T-helper 1 cell treated with Interleukin-12 subunit alpha and Interleukin-12 subunit beta and Interleukin-4 antibody, amounts not matched to agents 30 ng/mL and 1 ng/mL, for 36 hours (primary cell): ENCODE data around the gene NECAB2. TPM values are rescaled to one million over a fixed set of nuclear protein-coding genes. Genes with fewer than 3 reads are reported as not detected.

Source experiments
- intact Hi-C: fragments of 100-400 bp; cut with micrococcal nuclease; formaldehyde crosslinking; loops from one replicate; pipeline ENCODE4 v1.15.1; 2024
- total RNA-seq: library from RNA; stranded (reverse); gene quantifications from 2 replicates; pipeline ENCODE4 v1.2.3, GENCODE V29; 2022

The NECAB2 gene
- total RNA-seq, 1 donor from 2014 or later, result not detected

GRCh38 chr16:83965444-83966152 is 2.4 kb upstream of the NECAB2 start:
- intact Hi-C loops, result no loop called here

DNA sequence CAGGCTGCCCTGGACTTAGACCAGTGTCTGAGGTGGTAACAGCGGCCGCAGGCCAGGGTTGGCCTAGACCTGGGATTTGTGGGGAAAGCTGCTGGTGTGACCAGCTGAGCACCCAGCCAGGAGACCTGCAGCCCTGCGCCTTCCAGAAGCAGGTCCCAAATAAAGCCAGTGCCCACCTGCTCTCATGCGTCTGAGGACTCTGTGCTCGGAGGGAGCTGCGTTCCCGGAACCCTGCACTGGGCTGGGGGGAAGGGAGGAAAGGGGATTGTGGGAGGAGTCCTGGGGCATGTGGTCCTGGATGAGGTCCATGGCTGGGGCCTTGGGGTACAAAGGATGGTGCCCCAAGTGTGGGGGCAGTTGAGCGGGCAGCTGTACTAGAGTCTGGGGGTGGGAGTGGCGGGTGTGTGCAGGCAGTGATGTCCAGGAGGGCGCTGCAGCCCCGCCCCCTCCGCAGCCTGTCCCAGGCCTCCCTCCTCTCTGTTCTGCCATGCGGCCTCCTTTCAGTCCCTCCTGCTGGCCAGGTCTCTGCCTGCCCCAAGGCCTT is 1.8 kb upstream of the NECAB2 start:
- intact Hi-C loops, result no loop called here

DNA sequence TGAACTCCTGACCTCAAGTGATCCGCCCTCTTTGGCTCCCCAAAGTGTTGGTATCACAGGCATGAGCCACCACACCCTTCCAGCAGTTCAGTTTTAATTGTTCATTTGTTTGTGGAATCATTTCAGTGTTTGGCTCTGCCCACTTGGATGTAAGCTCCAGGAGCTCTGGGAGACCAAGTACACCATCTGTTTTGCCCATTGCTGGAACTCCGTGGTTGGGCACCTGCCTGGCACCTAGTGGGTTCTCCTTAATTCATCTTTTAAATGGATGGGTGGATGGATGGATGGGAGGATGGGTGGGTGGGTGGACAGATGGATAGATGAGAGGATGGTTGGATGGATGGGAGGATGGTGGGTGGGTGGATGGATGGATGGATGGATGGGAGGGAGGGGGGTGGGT is 953 bp upstream of the NECAB2 start:
- intact Hi-C loops, result no loop called here

DNA sequence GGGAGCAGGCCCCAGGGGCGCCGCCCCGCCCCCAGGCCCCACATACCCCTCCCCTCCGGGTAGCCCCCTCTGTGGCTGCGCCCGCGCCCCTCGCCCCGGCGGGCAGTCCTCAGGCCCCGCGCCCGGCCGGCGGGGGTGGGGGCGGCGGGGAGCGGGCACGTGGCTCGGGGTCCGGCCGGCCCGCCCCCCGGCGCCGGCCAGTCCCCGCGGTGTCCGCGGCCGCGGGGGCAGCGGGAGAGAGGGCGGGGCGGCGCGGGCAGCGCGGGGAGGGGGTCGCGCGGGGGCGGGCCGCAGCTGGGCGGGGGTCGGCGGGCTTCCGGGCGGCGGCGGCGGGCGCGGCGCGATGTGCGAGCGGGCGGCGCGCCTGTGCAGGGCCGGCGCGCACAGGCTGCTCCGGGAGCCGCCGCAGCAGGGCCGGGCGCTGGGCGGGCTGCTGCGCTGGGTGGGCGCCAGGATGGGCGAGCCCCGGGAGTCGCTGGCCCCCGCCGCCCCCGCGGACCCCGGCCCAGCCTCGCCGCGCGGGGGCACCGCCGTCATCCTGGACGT is 335 bp downstream of the NECAB2 start:
- intact Hi-C loops, result no loop called here

- intact Hi-C loops, result no loop called here
These were observed 1.0 kb downstream of the NECAB2 start for GRCh38 chr16:83968891-83969649.

- intact Hi-C loops, result no loop called here
These were observed 1.9 kb downstream of the NECAB2 start for GRCh38 chr16:83969771-83970429.

DNA sequence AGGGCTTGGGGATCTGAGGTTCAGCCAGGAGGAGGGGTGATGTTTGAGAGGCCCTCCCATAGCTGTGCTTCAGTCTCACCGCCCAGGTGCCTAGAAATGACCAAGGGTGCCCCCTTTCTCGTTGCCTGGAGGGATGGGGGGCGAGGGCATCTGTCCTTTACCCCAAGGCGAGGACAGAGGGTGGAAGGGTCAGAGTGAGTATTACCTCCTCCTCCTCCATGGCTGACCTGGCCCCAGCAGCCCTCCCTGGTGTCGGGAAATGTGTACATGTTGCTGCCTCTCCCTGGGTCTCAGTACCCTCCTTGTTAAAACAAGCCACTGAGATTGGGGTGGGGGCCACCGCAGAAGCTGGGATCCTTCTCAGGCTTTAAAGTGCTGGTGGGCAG is 2.4 kb downstream of the NECAB2 start:
- intact Hi-C loops, result no loop called here

DNA sequence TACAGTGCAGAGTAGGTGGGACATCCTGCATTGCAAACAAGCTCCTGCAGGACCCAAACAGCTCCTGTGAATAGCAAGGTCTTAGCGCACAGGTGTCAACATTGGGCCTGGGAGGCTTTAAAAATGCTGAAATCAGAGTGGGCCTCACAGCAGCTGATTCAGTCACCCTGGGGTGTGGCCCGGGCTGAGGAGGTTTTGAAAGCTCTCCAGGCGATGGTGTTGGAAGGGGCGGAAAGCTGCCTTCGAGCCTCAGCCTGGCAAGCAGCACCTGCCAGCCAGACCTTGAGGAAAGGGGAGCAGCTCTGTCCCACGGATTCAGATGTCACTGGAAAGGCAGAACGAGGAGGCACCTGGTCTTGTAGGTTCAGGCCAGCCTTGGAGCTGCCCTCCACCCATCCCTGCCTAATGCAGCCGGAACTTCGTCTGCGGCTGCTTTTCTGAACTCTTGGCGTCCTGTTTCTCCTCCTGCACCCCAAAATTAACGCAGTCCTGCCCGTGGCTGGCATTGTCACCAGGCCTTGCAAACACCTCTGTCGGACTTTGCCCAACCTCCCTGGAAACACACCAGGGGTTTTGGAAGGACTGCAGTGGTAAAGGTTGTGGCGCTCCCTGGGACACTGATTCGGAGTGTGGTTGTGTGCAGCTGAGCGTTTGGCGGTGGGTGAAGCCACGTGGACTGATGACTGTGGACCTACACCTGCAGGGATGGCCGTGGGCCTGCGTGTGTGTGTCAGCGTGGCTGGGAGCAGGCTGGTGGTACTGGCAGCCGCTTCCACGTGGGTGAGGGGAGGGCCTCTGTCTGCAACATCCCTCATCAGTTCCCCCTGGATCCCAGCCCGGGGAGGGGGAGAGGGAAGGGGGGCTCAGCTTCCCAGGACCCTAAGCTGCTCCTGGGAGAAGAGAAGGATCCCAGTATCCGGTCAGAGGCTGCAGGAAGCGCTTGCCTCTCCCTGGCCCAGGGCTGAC is 3.4 kb downstream of the NECAB2 start:
- intact Hi-C loops, result no loop called here

DNA sequence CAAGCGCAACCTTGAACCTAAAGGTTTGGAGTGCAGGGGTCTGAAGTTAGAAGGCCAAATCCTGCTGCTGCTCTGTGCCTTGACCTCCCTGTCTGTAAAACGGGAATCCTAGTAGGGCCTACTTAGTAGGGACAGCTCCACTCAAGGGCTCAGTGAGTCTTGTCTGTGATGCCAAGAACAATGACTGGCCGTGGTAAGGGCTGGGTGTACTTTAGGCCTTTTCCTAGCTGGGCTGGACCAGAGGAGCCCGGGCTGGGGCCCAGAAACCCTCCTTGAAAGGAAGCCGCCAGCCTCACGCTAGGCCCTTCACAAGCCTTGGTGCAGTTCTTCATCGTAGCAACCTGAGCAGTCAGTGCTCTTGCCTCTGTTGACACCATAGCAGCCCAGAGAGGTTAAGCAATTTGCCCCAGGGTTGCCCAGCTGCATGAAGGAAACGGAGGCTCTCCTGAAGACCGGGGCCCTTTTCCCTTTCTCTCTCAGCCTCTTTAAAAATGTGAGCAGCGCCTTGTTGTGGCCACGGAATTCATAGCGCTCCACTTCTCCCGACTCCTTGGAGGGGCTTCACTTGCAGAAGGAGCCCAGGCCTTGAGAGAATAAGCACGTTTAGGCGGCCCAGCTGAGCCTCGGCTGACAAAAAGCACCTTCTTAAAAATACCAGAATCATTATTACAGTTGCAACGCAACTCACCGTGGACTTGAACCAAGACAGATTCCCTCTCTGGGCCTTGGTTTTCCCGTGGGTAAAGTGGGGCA is 4.4 kb downstream of the NECAB2 start:
- intact Hi-C loops, result no loop called here

DNA sequence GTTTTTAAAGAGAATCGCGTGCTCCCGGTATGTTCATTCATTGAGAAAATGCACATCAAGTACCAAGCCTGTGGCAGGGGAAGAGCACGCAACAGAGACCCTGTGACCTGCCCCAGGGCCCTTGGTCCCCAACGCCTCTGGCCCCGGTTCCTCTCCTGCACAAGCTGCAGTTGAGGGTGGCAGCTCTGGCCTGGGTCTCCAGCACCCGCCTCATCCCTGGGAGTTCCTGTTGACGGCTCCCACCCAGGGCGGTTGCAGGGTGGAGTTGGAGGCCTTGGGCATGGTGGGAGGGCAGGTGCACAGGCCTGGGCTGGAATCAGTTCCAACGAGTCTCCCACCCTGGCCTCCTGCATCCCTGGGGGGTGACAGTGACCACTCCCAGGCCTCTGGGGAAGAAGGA is 5.0 kb downstream of the NECAB2 start:
- intact Hi-C loops, result no loop called here

- intact Hi-C loops, result no loop called here
These were observed 5.7 kb downstream of the NECAB2 start for GRCh38 chr16:83973581-83974385.

DNA sequence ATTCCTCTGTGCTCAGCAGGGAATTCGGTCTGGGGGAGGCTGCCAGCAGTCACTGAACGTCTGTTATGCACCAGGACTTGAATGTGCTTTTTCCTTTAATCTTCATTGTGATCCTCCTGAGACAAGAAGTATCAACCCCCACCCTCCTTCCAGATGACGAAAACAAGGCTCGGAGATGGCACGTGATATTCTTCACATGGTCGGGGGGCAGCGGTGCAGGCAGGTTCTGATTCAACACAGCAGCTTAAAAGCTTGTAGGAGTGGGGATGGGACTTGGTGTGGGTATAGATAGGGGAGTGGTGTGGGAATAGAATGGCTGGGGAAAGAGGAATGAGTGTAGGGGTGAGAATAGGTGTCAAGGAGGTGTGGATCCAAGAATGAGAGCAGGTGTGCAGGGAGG is 6.4 kb downstream of the NECAB2 start:
- intact Hi-C loops, result no loop called here

DNA sequence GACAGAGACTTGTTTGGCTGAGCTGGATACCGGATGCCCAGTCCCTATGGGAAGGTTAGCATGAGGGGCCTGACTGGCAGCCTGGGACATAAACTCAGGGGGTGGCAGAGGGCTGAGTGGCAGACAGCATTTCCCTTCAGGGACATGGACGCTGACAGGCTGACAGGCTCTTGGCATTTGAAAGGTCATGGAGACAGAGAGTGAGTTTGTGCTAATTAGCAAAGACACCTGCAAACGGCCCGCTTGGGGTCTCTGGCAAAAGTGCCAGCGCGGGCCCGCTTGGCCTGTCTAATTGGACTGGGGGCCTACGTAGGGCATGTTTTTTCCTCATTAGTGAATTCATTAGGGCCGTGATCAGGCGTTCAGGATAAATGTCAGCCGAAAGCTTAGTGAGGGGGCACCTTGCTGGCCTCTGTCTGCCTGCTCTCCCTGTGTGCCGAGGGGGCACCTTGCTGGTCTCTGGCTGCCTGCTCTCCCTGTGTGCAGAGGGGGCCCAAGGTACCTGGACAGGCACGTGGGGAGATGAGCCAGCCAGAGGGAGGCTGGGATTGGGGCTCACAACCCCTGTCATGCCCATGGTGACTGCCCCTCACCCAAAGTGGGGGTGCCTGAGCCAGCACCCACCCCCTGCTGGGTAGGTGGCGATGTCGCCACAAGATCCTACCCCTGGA is 7.7 kb downstream of the NECAB2 start:
- intact Hi-C loops, result no loop called here

DNA sequence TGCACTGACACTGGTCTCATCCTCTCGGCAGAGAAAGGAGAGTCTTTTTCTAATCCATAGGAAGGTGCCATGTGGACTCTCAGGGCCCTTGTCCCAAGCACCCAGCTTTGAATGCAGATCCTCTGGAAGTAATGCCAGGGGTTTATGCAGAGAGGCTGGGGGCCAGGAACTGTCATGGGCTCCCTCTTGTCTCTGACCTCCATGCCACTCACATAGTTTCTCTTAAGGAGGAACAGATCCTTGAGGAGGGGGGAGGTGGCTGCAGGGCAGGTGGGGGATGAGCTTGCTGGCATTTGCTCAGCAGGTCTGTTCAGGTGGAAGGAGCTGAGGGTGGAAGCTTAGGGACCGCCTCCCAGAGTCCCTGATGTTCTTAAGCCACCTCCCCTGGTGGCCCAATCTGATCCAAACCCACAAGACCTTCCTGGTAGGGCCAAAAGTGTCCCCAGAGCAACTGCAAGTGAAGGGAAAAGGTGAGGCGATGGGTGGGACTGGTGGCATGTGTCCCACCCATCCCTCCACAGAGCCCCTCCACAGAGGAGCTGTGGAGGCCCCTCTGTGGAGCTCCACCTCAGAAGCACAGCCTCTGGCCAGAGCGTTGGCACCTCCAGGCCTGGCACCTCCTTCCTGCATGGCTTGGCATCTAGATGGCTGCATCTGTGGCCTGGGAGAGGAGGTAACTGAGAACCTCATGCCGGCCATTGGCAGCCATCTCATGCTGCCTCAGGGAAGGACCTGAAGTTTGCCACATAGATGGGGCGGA is 9.2 kb downstream of the NECAB2 start:
- intact Hi-C loops, result no loop called here

- intact Hi-C loops, result no loop called here
These were observed 10.4 kb downstream of the NECAB2 start for GRCh38 chr16:83978401-83978904.

DNA sequence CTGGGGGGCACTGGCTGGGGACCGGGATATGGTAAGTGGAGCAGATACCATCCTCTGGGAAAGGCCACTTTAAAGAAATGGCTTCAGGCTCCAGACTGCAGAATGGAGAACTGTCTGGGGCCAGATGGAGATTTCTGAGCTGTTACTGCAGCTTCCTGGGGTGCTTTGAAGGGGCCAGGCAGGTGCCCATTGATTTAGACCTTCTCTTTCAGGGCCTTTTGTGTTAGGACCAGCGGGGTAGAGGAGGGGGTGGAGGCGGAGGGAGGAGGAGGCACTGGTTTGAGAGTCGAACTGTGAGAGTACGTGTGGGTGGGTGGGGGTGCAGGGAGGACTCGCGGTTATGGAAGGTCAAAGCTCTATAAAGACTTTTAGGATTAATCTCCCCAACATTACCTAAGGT is 11.4 kb downstream of the NECAB2 start:
- intact Hi-C loops, result no loop called here

GRCh38 chr16:83980794-83981193 is 12.8 kb downstream of the NECAB2 start:
- intact Hi-C loops, result no loop called here

DNA sequence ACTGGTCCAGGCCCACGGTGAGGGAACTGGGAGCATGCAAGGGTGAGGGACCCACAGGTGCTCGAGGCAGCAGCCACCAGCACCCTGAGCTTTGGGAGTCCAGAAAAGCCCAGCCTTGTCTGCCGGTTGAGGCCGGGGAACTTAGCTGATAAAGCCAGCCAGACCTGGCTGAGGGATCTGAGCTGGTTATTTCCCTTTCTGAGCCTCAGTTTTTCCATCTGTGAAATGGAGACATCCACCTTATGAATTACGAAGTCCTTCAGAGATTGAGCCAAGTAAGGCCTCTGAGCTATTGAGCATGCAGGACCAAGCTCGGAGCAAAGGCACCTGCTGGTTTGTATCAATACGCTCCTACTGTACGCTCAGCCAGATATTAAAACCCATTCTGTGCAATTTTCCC is 13.8 kb downstream of the NECAB2 start:
- intact Hi-C loops, result no loop called here
